NCI-H526 (cell line): ENCODE results near the gene PPP1R13B.
"Not testable (repeated sequence)": the region's sequence is repeated elsewhere in the genome, so short reads cannot be mapped to it uniquely, and the experiment has no call there.

Experiments
- DNase-seq, 2 experiments: peaks; one replicate each; lab custom pipeline; 2025; lab: John Stamatoyannopoulos, UW

The PPP1R13B gene

GRCh38 chr14:103858063-103858781, 10.8 kb upstream of the PPP1R13B start:
- DNase-seq: no peak

- no peak for DNase-seq
Measured at GRCh38 chr14:103857256-103857655, 9.9 kb upstream of the PPP1R13B start.

GRCh38 chr14:103856607-103857006, 9.2 kb upstream of the PPP1R13B start:
- DNase-seq: no peak

- DNase-seq: no peak
Measured at GRCh38 chr14:103856105-103856504, 8.7 kb upstream of the PPP1R13B start.

- DNase-seq: no peak
Measured at GRCh38 chr14:103855734-103856095, 8.3 kb upstream of the PPP1R13B start.

- peak in 1 of 2 experiments; percentile 54 for DNase-seq
Measured at GRCh38 chr14:103854822-103855733, 7.7 kb upstream of the PPP1R13B start.

- no peak for DNase-seq
Measured at GRCh38 chr14:103854017-103854808, 6.8 kb upstream of the PPP1R13B start.

- DNase-seq: no peak
Measured at GRCh38 chr14:103849151-103849886, 1.9 kb upstream of the PPP1R13B start.

GRCh38 chr14:103848175-103849077, 1.1 kb upstream of the PPP1R13B start:
- peak in 1 of 2 experiments; percentile 63 for DNase-seq

GRCh38 chr14:103846543-103847450, 578 bp downstream of the PPP1R13B start:
- DNase-seq: peak in 1 of 2 experiments; percentile 58

GRCh38 chr14:103846097-103846496, 1.3 kb downstream of the PPP1R13B start:
- no peak for DNase-seq

GRCh38 chr14:103845327-103845726, 2.0 kb downstream of the PPP1R13B start:
- no peak for DNase-seq

GRCh38 chr14:103841265-103841664, 6.1 kb downstream of the PPP1R13B start:
- not testable (repeated sequence) for DNase-seq

- DNase-seq: no peak
Measured at GRCh38 chr14:103840014-103840413, 7.4 kb downstream of the PPP1R13B start.

GRCh38 chr14:103839579-103839978, 7.8 kb downstream of the PPP1R13B start:
- no peak for DNase-seq

GRCh38 chr14:103838117-103838516, 9.3 kb downstream of the PPP1R13B start:
- no peak for DNase-seq

- DNase-seq: no peak
Measured at GRCh38 chr14:103836976-103837725, 10.2 kb downstream of the PPP1R13B start.

- no peak for DNase-seq
Measured at GRCh38 chr14:103834956-103835355, 12.4 kb downstream of the PPP1R13B start.

GRCh38 chr14:103833711-103834110, 13.7 kb downstream of the PPP1R13B start:
- no peak for DNase-seq
